KG1 (cell line): ENCODE results near the gene TMIGD1.

Source experiments
- DNase-seq: peaks from one replicate; lab custom pipeline; 2025; lab: John Stamatoyannopoulos, UW

TMIGD1 gene

DNA sequence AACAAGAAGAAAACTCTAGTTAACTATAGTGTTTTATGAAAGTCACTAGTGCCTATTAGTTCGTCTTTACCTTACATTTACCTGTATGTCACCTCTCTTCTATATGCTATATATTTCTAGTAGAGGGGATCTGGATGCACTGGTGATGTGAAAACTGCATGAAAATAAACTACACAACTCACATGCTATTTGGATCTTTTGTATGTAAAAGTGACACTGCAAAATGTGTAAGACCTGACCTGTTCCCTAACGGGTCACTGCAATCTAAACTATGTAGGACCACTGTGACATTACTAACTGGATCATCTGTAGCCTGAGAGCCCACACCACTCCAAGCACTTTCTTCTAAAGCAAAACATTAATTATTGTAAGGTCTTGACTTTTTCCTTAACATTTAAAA, 43.8 kb downstream of the TMIGD1 start:
- no peak for DNase-seq

DNA sequence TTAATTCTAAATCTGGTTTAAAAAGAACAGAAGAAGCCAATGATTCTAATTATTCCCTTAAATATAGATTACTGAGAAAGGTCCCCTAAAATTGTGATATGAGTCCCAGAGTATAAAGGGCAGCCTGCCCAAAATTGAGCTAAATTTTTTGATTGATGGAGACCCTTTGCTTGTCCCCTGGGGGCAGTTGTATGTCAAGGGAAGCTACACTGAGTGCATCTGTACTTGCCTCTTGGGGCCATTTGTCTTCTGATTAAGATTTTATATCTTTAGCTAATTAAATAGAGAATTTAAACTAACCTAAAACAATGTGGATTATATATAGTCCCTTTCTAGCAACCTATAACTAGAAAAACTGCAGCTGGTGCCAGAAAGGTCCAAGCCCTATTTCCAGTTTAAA, 54.7 kb downstream of the TMIGD1 start:
- no peak for DNase-seq

- no peak for DNase-seq
Observed at GRCh38 chr17:30278032-30278431, 55.8 kb downstream of the TMIGD1 start.

DNA sequence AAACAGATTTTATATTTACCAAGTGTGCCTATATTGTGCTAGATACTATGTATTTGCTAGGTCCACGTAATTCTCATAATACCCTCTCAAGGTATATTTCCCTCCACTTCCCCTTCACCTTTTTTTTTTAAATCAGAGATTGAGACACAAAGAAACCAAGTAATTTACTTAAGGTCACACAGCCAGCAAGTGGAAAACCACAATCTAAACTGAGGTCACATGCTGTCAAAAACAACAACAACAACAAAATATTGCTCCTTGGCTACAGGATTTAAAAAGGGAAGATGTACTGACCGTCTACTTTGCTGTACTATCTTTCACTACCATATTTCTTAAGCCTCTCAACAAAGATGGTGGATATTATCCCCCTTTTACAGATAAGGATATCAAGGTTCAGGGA, 57.9 kb downstream of the TMIGD1 start:
- no peak for DNase-seq

DNA sequence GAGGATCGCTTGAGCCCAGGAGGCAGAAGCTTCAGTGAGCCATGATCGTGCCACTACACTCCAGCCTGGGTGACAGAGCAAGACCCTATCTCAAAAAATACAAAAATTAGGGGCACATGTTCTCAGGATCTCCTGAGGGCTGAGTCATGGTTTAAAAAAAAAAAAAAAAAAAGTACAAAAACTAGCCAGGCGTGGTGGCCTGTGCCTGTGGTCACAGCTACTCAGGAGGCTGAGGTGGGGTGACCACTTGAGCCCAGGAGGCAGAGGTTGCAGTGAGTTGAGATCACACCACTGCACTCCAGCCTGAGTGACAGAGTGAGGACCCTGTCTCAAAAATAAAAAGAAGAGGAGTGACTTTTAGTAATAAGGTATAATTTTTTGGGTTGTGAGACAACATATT, 59.0 kb downstream of the TMIGD1 start:
- no peak for DNase-seq

DNA sequence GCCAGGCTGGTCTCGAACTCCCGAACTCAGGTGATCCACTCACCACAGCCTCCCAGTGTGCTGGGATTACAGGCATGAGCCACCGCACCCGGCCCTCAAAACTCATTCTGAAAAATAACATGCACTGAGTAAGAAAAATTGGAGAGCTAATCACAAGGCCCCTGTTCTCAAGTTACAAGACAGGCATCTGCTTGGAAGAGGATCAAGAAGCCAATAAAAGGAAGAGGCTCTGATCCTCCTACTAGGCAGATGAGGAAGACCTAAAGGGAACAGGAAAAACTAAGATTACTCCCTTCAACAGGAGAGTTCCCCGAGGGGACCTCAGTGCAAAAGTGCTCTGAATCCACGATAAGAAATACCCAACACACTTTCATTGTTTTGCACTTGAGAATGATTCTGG, 60.5 kb downstream of the TMIGD1 start:
- DNase-seq, result no peak

GRCh38 chr17:30271102-30271501, 62.8 kb downstream of the TMIGD1 start:
- no peak for DNase-seq

- DNase-seq, result no peak
Observed at GRCh38 chr17:30267625-30268024, 66.2 kb downstream of the TMIGD1 start.
